OCI-M2 (cell line): Measurements from ENCODE around the gene GRM3.

Source experiments
- DNase-seq: peaks from one replicate; lab custom pipeline; 2025; ENCODE audit not compliant: unreplicated experiment; lab: John Stamatoyannopoulos, UW

GRM3 gene

DNA sequence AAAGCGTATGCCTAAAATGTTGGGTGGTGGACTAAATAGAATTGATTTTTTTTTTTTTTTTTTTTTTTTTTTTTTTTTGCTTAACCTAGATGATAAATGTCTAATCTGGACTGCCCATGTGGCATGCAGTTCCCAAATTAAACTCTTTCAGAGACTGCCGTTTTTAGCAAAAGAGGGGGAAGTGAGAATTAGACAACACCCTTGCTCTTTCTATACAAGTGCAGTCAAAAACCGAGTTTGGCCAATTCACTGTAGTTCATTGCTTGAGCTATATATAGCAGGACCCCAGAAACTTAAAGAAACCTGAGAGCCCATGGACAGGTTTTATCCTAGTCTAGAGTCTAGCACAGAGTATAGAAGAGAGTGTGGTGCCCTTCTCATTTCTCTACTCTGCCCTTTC lies 141.9 kb downstream of the GRM3 start:
- no peak for DNase-seq

DNA sequence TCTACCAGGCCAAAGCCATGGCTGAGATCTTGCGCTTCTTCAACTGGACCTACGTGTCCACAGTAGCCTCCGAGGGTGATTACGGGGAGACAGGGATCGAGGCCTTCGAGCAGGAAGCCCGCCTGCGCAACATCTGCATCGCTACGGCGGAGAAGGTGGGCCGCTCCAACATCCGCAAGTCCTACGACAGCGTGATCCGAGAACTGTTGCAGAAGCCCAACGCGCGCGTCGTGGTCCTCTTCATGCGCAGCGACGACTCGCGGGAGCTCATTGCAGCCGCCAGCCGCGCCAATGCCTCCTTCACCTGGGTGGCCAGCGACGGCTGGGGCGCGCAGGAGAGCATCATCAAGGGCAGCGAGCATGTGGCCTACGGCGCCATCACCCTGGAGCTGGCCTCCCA lies 142.7 kb downstream of the GRM3 start:
- DNase-seq, result no peak

GRCh38 chr7:86788948-86789347 lies 145.2 kb downstream of the GRM3 start:
- DNase-seq, result no peak

DNA sequence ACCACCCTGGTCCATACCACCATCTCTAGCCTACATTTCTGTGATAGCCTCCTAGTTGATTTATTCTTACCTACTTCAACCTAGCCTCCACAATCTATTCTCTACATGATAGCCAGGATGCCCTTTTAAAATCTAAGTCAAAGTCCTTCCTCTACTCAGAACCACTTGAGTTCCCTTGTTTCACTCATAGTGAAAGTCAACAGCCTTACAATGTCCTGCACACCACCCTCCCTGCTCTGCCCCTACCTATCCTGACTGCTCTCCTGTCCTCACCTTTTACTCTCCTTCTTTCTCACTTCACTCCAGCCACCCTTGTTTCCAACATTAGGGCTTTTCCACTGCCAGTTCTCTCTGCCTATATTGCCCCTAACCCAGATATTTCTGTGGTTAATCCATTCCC lies 146.7 kb downstream of the GRM3 start:
- DNase-seq, result no peak

GRCh38 chr7:86792260-86792659 lies 148.6 kb downstream of the GRM3 start:
- no peak for DNase-seq

DNA sequence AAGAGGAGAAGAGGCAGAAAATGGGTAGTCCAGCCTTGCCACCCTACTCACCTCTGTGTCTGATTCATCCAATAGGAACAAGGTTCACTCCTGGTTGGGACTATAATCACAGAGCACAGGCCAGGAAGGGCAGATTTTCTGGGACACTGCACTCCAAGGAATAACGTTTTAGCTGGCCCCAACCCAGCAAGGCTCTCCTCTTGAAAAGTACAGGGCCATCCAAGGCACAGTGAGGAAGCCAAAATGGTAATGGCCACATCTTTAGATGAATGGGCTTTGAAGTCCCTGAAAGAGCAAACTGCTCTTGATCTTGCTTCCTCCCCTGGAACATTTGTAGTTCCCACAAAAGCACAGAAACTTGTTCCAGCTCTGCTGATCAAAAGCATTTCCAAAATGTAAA lies 149.4 kb downstream of the GRM3 start:
- DNase-seq, result no peak

DNA sequence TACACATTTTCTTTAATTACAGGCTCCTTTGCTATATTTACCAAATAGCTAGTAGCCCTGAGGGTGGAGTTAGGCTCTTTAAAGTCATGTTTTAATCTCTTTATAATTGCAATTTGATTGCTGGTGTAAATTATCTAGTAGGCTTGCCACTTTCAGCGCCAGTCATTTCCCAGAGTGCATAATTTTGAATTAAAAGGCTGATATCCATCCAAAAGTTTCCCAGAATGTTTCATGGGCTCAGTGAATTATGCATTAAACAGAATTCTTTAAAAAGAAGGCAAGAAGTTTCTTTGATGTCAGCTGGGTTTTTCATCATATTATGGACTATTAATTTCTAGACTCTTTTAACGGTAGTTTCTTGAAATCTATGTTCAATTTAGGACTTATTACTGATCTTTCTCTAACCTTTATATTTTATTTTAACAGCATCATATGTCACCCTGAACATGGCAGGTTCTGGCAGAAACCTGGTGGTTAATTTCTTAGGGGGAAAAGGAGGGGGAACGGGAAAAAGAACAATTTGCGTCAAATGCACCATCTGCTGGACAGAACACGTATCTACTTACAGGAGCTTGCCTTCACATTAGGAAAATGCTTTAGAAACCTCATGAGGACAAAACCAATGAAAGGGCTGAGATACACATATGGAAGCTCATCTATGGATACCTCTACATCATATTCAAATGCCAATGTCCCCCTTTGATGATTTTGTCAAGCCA lies 171.1 kb downstream of the GRM3 start:
- no peak for DNase-seq

- DNase-seq, result no peak
These were observed 171.8 kb downstream of the GRM3 start for GRCh38 chr7:86815556-86815955.

DNA sequence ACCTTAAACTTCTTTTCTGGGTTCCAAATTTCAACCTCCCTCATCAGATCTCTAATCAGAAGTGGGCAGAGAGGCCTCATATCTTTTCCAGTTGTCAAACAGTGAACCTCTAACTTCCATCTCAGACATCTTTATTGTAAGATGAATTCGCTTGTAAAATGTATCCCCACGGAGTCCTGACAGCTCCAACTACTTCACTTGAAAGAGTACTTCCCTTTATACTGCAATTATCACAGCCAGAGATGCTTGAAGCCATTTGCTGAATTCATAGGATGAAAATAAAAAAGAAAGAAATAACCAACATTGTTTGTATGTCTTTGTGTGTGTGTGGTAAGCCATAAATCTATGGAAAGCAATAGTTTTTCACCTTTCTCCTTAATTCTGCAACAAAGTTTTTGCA lies 175.2 kb downstream of the GRM3 start:
- no peak for DNase-seq

DNA sequence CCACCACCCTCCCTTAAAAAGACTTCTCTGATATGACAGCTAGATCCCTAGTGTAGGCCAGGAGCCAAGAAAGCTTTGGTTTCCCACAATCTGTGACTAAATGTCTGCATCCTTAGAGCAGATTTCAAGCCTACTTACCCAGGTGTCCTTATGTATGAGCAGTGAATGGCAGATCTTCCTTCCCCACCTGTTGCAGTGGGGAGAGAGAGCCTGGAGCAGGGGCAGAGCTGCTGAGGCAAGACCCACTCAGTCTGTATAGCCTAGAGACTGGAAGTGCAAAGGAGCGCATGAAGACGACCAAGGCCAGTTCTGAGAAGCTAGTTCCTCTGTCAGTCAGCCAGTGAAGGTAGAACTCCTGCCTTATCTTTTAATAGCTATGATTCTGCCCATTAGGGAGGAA lies 180.1 kb downstream of the GRM3 start:
- DNase-seq, result no peak

DNA sequence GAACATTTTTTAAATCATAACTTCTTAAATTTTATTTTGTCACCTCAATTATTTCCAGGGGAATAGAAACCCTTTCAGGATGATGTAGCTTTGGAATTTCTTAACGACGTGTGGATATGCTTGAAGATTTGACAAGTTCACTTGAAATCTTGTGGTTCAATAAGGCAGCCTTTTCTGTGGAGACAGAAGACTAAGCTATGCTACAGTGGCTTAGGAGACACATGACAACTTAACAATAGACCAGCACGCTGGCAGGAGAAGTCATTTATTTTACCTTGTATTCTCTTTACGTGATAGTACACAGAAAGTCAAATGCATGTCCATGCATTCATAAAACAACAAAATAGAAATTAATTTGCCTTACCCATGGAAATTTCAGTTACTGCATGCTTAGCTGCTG lies 181.6 kb downstream of the GRM3 start:
- DNase-seq, result no peak

GRCh38 chr7:86826948-86827347 lies 183.2 kb downstream of the GRM3 start:
- DNase-seq, result no peak

DNA sequence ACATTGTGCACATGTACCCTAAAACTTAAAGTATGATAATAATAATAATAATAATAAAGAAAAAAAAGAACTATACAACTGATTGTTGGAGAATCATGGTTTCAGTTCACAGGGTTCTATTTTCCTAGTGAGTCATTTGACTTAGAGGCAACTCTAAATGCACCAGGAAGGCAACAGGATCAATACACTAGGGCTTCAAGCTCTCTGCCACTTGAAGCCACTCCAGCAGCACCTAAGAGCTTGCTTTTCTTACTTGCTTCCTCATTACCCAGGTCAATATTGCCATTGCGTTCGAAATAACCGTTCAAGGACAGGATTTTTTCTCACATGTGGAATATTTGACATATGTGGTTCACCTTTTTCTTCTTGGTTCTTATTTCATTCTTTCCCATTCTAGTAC lies 189.7 kb downstream of the GRM3 start:
- no peak for DNase-seq

GRCh38 chr7:86837235-86837634 lies 193.5 kb downstream of the GRM3 start:
- DNase-seq, result no peak

GRCh38 chr7:86844608-86845007 lies 200.9 kb downstream of the GRM3 start:
- no peak for DNase-seq

DNA sequence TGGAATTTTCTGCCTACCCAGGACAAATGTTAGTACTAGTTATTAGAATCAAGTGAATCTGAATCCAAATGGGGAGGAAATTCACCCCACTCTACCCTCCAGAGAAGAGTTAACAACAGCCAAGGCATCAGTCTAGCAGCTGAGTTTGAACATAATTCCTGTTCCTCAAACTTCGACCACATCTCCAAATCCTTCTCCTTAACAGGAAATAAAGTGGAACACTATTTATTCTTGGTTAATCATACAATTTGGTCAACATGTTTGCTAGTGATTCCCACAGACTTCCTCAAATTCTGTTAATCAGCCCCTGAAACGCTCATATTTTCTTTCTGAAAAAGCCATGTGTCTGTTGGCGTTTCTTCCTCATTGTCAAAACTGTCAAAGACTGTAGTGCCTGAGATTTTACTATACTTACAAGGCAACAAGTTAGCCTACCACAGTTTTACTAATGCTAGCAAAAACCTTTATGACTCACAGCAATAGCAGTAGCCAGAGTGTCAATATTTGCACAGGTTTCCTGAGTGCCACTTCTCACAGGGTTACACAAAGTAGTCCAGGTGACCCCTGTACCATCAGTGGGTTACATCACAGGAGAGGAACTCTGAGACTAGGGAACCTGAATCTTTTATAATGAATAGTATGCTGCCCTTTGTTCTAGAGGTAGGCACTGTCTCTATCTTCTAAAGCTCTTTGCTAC lies 202.9 kb downstream of the GRM3 start:
- DNase-seq, result no peak

DNA sequence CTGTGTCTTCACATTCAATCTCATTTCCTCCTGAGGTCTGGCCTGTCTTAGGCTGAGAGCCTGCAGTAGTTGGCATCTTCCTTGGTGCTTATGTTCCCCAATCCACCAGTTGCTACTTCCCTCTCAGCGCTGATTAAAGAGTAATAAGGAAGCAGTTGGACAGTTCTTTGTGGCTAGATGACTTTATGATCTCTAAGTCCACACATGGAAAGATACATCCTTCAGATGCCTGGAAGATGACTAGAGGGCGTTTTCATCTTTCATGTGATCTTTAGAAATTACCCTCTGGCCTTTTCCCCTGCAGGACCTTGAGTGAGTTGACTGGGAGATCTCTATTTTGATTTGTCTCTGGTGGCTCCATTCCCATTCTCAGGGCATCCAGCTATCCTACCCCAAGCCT lies 204.5 kb downstream of the GRM3 start:
- DNase-seq, result no peak

DNA sequence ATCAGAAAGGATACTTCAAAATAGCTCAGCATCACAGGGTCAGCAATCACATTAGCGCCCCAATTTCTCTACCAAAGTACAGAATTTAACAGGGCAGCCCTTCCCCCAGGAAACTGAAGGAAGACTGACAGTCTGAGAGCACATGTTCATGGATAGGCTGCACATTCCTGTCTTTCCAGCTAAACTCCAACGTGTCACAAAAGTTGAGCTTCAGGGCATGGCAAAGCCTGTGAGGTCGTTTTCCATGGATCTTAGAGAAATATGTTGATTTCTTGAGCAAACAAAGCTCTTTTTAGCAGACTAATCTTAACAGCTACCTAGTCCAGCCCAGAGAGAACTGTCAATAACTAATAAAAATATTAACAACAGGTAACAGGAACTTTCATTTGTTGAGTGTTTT lies 207.9 kb downstream of the GRM3 start:
- DNase-seq, result no peak

- no peak for DNase-seq
These were observed 219.7 kb downstream of the GRM3 start for GRCh38 chr7:86863452-86863851.

GRCh38 chr7:86867163-86867762 lies 223.6 kb downstream of the GRM3 start:
- no peak for DNase-seq

DNA sequence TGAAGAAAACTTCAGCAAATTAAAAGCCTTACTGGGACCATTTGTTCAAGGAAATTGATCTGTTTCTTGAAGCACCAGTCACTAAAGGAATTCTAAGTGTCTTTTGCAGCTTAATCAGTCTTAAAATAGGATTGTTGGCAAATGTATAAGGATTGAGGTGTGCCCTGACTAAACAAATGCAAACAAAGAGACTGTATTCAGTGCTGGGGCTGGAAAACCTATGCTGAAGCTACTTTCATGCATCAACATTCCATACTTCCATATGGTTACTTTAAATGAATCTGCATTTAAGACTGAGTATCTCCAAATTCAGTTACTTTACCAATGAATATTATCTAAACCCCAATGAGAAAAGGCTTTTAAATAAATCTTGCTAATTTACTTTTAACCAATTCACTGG lies 232.4 kb downstream of the GRM3 start:
- DNase-seq, result no peak

GRCh38 chr7:86884152-86884551 lies 240.4 kb downstream of the GRM3 start:
- DNase-seq, result no peak

DNA sequence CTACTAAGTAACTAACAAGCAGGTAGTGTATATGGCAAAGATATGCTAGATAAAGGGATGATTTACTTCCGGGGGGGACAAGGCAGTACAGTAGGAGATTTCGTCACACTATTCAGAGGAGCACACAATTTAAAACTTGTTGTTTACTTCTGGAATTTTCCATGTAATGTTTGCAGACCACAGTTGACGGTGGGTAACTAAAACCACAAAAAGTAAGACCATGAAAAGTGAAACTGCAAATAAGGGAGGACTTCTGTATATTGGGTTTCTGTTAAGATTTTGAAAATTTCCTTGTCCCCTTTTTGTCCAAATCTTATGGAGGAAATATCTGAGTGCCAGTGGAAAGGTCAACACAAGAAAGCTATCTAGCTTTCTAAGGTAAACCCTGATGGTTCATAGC lies 245.8 kb downstream of the GRM3 start:
- DNase-seq, result no peak
